ENCODE results near the gene SPAG4.

Gene SPAG4

DNA sequence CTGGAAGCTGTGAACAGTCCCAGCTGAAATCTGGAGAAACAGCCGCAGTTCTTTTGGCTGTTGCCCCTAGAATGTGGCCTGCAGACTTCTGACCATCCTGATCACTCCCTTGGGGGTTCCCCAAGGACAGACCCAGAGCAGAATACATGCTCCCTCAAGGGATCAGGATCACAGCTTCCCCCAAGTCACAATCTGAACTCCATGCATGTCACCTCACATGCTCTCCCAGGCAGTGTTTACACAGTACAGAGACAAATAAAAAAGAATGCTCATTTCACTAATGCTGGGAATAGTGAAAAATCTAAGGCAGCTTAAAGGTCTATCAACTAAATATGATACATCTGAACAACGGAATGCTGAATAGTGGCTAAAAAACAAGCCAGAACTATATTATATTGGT, 20.5 kb downstream of the SPAG4 start:
- H3K36me3 ChIP-seq (ENCODE audit: control insufficient read depth, insufficient read depth, low read length): peaks cover 18% of the 10 kb centered on the region
- TF ChIP-seq, protein P1, sequence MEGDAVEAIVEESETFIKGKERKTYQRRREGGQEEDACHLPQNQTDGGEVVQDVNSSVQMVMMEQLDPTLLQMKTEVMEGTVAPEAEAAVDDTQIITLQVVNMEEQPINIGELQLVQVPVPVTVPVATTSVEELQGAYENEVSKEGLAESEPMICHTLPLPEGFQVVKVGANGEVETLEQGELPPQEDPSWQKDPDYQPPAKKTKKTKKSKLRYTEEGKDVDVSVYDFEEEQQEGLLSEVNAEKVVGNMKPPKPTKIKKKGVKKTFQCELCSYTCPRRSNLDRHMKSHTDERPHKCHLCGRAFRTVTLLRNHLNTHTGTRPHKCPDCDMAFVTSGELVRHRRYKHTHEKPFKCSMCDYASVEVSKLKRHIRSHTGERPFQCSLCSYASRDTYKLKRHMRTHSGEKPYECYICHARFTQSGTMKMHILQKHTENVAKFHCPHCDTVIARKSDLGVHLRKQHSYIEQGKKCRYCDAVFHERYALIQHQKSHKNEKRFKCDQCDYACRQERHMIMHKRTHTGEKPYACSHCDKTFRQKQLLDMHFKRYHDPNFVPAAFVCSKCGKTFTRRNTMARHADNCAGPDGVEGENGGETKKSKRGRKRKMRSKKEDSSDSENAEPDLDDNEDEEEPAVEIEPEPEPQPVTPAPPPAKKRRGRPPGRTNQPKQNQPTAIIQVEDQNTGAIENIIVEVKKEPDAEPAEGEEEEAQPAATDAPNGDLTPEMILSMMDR (IDR thresholded peaks at IDR 0.05; ENCODE audit: insufficient read depth, low read length, poor library complexity, severe bottlenecking): no peak
- H3K4me3 ChIP-seq (replicated peaks; ENCODE audit: low read depth, low read length): no peak overlapping the region
- H3K27me3 ChIP-seq (replicated peaks; ENCODE audit: control insufficient read depth, insufficient read depth, low read length): no peaks in the 10 kb centered on the region
- DNase-seq (ENCODE audit: extremely low read depth, insufficient read length): no peak

DNA sequence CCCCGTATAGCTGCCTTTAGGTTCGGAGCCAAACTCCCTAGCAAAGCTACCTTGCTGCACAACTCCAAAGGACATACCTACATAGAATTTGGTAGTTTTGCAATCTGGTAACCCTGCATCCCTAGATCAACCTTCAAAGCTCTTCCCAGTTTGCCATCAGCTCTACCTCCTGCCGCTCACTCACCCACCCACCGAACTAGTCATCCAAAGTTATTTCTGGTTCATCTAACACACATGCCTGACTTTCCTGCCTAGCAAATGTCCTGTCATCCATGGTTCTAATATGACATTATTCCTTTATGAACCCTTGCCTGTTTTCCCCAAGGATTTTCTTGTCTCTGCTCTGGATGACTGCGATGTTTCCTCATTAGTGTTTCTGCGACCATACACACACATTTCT, 21.6 kb downstream of the SPAG4 start:
- H3K4me3 ChIP-seq (replicated peaks; ENCODE audit: low read depth, low read length): no peak overlapping the region
- H3K36me3 ChIP-seq (ENCODE audit: control insufficient read depth, insufficient read depth, low read length): peaks cover 8% of the 10 kb centered on the region
- no peaks in the 10 kb centered on the region for H3K27me3 ChIP-seq (replicated peaks; ENCODE audit: control insufficient read depth, insufficient read depth, low read length)
- TF ChIP-seq, protein P1 (IDR thresholded peaks at IDR 0.05; ENCODE audit: insufficient read depth, low read length, poor library complexity, severe bottlenecking): no peak
- DNase-seq (ENCODE audit: extremely low read depth, insufficient read length): no peak

DNA sequence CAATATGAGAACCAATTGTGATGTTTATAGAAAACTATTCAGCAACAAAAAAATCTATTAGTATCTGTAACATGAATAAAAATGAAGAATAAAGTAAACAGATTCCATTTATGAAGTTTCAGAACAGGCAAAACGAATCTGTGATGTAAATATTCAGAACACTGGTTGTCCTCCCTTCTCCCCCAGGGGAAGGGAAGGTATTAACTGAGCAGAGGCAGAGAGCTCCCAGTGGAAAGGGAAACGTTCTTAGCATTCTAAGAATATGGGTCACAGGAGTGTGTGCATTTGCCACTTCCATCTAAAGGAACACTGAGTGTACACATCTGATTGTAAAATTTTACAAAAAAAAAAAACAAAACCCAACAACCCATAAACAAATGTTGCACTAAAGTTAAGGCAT, 23.1 kb downstream of the SPAG4 start:
- TF ChIP-seq, protein P1 (IDR thresholded peaks at IDR 0.05; ENCODE audit: insufficient read depth, low read length, poor library complexity, severe bottlenecking): no peak
- no peak for DNase-seq (ENCODE audit: extremely low read depth, insufficient read length)
- H3K27me3 ChIP-seq (replicated peaks; ENCODE audit: control insufficient read depth, insufficient read depth, low read length): no peaks in the 10 kb centered on the region
- H3K36me3 ChIP-seq (ENCODE audit: control insufficient read depth, insufficient read depth, low read length): no peaks in the 10 kb centered on the region
- no peak overlapping the region for H3K4me3 ChIP-seq (replicated peaks; ENCODE audit: low read depth, low read length)

DNA sequence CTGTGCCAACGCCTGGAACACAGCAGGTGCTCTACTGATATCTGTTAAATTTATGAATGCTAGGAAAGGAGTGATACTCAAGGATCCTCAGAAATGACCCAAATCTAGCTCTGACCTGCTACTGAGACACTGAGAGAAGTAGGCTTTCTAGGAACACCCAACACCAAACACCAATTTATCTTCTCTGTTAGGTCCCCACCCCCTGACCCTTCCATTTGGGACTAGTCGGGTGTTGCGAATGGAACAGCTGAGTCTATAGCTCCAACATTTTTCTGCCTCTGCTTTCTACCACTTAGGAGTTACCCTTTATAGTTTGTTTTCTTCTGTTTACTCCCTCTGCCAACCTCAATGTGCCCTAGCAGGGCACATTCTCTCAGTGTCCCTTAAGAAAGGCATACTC, 25.1 kb downstream of the SPAG4 start:
- no peaks in the 10 kb centered on the region for H3K27me3 ChIP-seq (replicated peaks; ENCODE audit: control insufficient read depth, insufficient read depth, low read length)
- no peak for DNase-seq (ENCODE audit: extremely low read depth, insufficient read length)
- H3K36me3 ChIP-seq (ENCODE audit: control insufficient read depth, insufficient read depth, low read length): no peaks in the 10 kb centered on the region
- H3K4me3 ChIP-seq (replicated peaks; ENCODE audit: low read depth, low read length): no peak overlapping the region
- TF ChIP-seq, protein P1 (IDR thresholded peaks at IDR 0.05; ENCODE audit: insufficient read depth, low read length, poor library complexity, severe bottlenecking): no peak

DNA sequence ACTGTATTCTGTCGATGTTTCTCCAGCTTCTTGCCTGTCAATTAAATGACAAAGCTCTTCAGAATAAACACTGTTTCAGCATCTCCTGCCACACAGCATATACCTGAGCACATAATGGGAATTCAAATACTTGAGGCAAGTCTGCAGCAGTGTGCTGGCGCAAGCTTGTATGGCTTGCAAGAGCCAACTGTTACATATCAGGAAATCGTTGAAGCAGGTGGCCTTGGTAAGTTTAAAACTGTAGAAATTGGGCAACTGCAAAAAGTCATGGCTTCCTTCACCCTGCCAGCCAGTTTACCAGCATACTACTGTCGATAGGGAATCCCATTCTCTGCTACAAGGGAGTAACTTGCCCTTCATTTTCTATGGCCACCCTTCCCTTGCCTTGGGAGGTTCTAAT, 26.1 kb downstream of the SPAG4 start:
- TF ChIP-seq, protein P1 (IDR thresholded peaks at IDR 0.05; ENCODE audit: insufficient read depth, low read length, poor library complexity, severe bottlenecking): no peak
- Histone ChIP-seq H3K4me3 (replicated peaks; ENCODE audit: low read depth, low read length) (no peak overlapping the region), H3K27me3 (replicated peaks; ENCODE audit: control insufficient read depth, insufficient read depth, low read length) (no peaks in the 10 kb centered on the region), H3K36me3 (ENCODE audit: control insufficient read depth, insufficient read depth, low read length) (no peaks in the 10 kb centered on the region)
- no peak for DNase-seq (ENCODE audit: extremely low read depth, insufficient read length)

DNA sequence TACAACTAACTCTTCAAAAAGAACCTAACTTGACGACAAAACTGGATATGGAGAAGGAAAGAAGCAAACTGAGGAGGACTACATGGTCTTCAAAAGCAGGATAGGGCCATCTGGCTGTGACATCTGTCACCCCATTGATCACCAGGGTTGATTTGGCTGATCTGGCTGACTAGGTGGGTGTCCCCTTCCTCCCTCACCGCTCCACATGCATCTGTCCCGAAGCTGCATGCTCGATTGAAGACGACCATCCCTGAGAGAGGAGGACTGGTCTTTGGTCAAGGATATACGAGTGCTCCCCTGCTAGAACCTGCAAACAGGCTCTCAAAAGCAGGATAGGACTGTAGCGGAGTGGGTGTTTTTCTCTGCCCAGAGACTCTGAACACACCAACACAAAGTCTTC, 27.4 kb downstream of the SPAG4 start:
- no peak for DNase-seq (ENCODE audit: extremely low read depth, insufficient read length)
- TF ChIP-seq, protein P1 (IDR thresholded peaks at IDR 0.05; ENCODE audit: insufficient read depth, low read length, poor library complexity, severe bottlenecking): no peak
- Histone ChIP-seq H3K36me3 (ENCODE audit: control insufficient read depth, insufficient read depth, low read length) (no peaks in the 10 kb centered on the region; the same call in 1 of the 2 replicates), H3K4me3 (replicated peaks; ENCODE audit: low read depth, low read length) (no peak overlapping the region), H3K27me3 (replicated peaks; ENCODE audit: control insufficient read depth, insufficient read depth, low read length) (no peaks in the 10 kb centered on the region)
